NCI-H460 (cell line): ENCODE results near the gene ATG4B. TPM values are rescaled to one million over a fixed set of nuclear protein-coding genes. Genes with fewer than 3 reads are reported as not detected.
"Not testable (repeated sequence)": the region's sequence is repeated elsewhere in the genome, so short reads cannot be mapped to it uniquely, and the experiment has no call there.

Source experiments
- DNase-seq: peaks from one replicate; pipeline ENCODE4 v3.0.0-alpha.2; 2016; ENCODE audit warnings: low read depth; ENCODE audit errors: extremely low read depth
- polyA plus RNA-seq: library from polyadenylated mRNA; depleted of rRNA; stranded (reverse); fragments of >200 nt; gene quantifications from 2 replicates; pipeline ENCODE4 v1.2.3, GENCODE V29; 2014; cell fraction: nucleus; rRNA removed
- total RNA-seq: library from RNA; depleted of rRNA; stranded (reverse); fragments of >200 nt; shearing (Covaris generic); gene quantifications from 2 replicates; pipeline ENCODE4 v1.2.3, GENCODE V29; 2014; rRNA removed

Gene ATG4B
- 51.2 and 55.2 TPM in 2 replicates for total RNA-seq
- 111 and 144 TPM in 2 replicates for polyA plus RNA-seq

GRCh38 chr2:241637018-241637794, at the start of gene ATG4B, which contains the start of gene THAP4:
TSS of gene ATG4B (plus strand) at chr2:241637693. CDS start at chr2:241637715, 22 bp downstream.
TSS of gene THAP4 (minus strand) at chr2:241637158. CDS start at chr2:241637017, 141 bp downstream.
- peak; percentile 76 for DNase-seq

- DNase-seq: not testable (repeated sequence)
These were observed 47.6 kb upstream of the ATG4B start for GRCh38 chr2:241589863-241590262.

- DNase-seq: not testable (repeated sequence)
These were observed 46.7 kb upstream of the ATG4B start for GRCh38 chr2:241590496-241591455.

- no peak for DNase-seq
These were observed 45.2 kb upstream of the ATG4B start for GRCh38 chr2:241592126-241592845.

- DNase-seq: no peak
These were observed 44.2 kb upstream of the ATG4B start for GRCh38 chr2:241593271-241593670.

- no peak for DNase-seq
These were observed 41.8 kb upstream of the ATG4B start for GRCh38 chr2:241595600-241596140.

GRCh38 chr2:241597561-241597960, 39.9 kb upstream of the ATG4B start:
- no peak for DNase-seq

- no peak for DNase-seq
These were observed 39.4 kb upstream of the ATG4B start for GRCh38 chr2:241598061-241598460.

- DNase-seq: no peak
These were observed 39.0 kb upstream of the ATG4B start for GRCh38 chr2:241598487-241598886.

GRCh38 chr2:241599615-241600014, 37.9 kb upstream of the ATG4B start:
- no peak for DNase-seq

GRCh38 chr2:241601841-241602240, 35.7 kb upstream of the ATG4B start:
- no peak for DNase-seq

- DNase-seq: no peak
These were observed 34.8 kb upstream of the ATG4B start for GRCh38 chr2:241602720-241603119.

GRCh38 chr2:241603686-241604085, 33.8 kb upstream of the ATG4B start:
- DNase-seq: no peak

- no peak for DNase-seq
These were observed 31.3 kb upstream of the ATG4B start for GRCh38 chr2:241606186-241606585.

- DNase-seq: no peak
These were observed 30.2 kb upstream of the ATG4B start for GRCh38 chr2:241607162-241607885.

GRCh38 chr2:241608881-241609280, 28.6 kb upstream of the ATG4B start:
- no peak for DNase-seq

GRCh38 chr2:241609859-241610793, 27.4 kb upstream of the ATG4B start:
- peak; percentile 52 for DNase-seq

- no peak for DNase-seq
These were observed 26.4 kb upstream of the ATG4B start for GRCh38 chr2:241611062-241611461.
